Endothelial cell of umbilical vein (primary cell): Measurements from ENCODE around the gene UBXN11. TPM values are rescaled to one million over a fixed set of nuclear protein-coding genes. Genes with fewer than 3 reads are reported as not detected.

Source experiments
- BruUV-seq: library from RNA; stranded (reverse); fragments of 400-500 nt; replicated peaks from 2 replicates; lab custom pipeline; 2021; lab: Mats Ljungman, UMichigan
- CTCF ChIA-PET: fragments of 300-600, 350-600 bp; sonication (Branson Sonifier 250); formaldehyde crosslinking; loops from one replicate; lab custom pipeline; 2021; ENCODE audit warnings: antibody characterized with exemption, inconsistent platforms; lab: Charles Lee
- POLR2A ChIA-PET: fragments of 300-600, 350-600 bp; sonication (Branson Sonifier 250); formaldehyde crosslinking; loops from one replicate; lab custom pipeline; 2021; ENCODE audit warnings: antibody characterized with exemption, inconsistent platforms; lab: Charles Lee
- DNase-seq: peaks from one replicate; pipeline ENCODE4 v3.0.0-alpha.2; 2011; ENCODE audit warnings: low read depth, low spot score
- FAIRE-seq: peaks from 2 replicates; lab custom pipeline; 2011; peaks lifted over from hg19 to GRCh38; lab: Jason Lieb, UNC
- H2AFZ ChIP-seq: 2 replicates; pipeline ENCODE4 v1.6.0; 2012; ENCODE audit warnings: low read depth, low read length, control low read depth, inconsistent platforms
- H3K27ac ChIP-seq: 2 replicates; pipeline ENCODE4 v1.5.1; 2011; ENCODE audit warnings: low read depth, mild to moderate bottlenecking, control low read depth, low read length, moderate library complexity; ENCODE audit not compliant: insufficient read depth
- H3K27me3 ChIP-seq, 2 experiments: 2 replicates each; pipeline versions ENCODE4 v1.6.0 to v1.6.1; 2011; ENCODE audit warnings: low read length in 2 of 2, mixed read lengths in 1 of 2; ENCODE audit not compliant: control insufficient read depth in 2 of 2, insufficient read depth in 2 of 2
- H3K36me3 ChIP-seq, 2 experiments: 2 replicates in 1 of 2; 3 replicates in 1 of 2; pipeline ENCODE4 v1.5.1; 2011; ENCODE audit warnings: low read length in 2 of 2, mild to moderate bottlenecking in 1 of 2, moderate library complexity in 1 of 2; ENCODE audit not compliant: control insufficient read depth in 2 of 2, insufficient read depth in 2 of 2; ENCODE audit errors: extremely low read depth in 1 of 2
- H3K4me1 ChIP-seq: 3 replicates; pipeline ENCODE4 v1.5.1; 2011; ENCODE audit warnings: mild to moderate bottlenecking, low read length; ENCODE audit not compliant: control insufficient read depth, insufficient read depth; ENCODE audit errors: extremely low read depth
- H3K4me2 ChIP-seq: 2 replicates; pipeline ENCODE4 v1.6.1; 2011; ENCODE audit warnings: low read length, control low read depth, mixed read lengths; ENCODE audit not compliant: insufficient read depth
- H3K4me3 ChIP-seq, 3 experiments: fragments of 200-600 bp in 1 of 3; sonication (generic), shearing (Covaris generic) in 1 of 3; replicated peaks in 1 of 3; 2 replicates each; pipeline ENCODE4 v1.5.1; 2011 to 2016; ENCODE audit warnings: control low read depth in 3 of 3, low read length in 3 of 3, mild to moderate bottlenecking in 2 of 3, inconsistent platforms in 1 of 3, low read depth in 1 of 3, moderate library complexity in 1 of 3; ENCODE audit not compliant: insufficient read depth in 1 of 3
- H3K79me2 ChIP-seq: 2 replicates; pipeline ENCODE4 v1.6.0; 2012; ENCODE audit warnings: low read length, inconsistent platforms; ENCODE audit not compliant: control insufficient read depth, insufficient read depth
- H3K9ac ChIP-seq: replicated peaks from 2 replicates; pipeline ENCODE3; 2011; ENCODE audit warnings: low read length, control low read depth; ENCODE audit not compliant: insufficient read depth; ENCODE audit errors: extremely low read depth
- H3K9me1 ChIP-seq: replicated peaks from 3 replicates; pipeline ENCODE4 v1.6.0; 2011; ENCODE audit warnings: mild to moderate bottlenecking, low read length; ENCODE audit not compliant: control insufficient read depth, insufficient read depth; ENCODE audit errors: extremely low read depth
- H3K9me3 ChIP-seq: replicated peaks from 2 replicates; pipeline ENCODE4 v1.5.1; 2012; ENCODE audit warnings: low read length, inconsistent platforms; ENCODE audit not compliant: control insufficient read depth, insufficient read depth
- H4K20me1 ChIP-seq: replicated peaks from 2 replicates; pipeline ENCODE3; 2011; ENCODE audit warnings: mild to moderate bottlenecking, low read length; ENCODE audit not compliant: control insufficient read depth, insufficient read depth; ENCODE audit errors: extremely low read depth
- EZH2 ChIP-seq: IDR thresholded peaks from 2 replicates; pipeline ENCODE4 v1.6.1; 2012; ENCODE audit warnings: borderline replicate concordance, low read depth, mild to moderate bottlenecking, moderate library complexity, low read length, inconsistent platforms; ENCODE audit not compliant: severe bottlenecking
- FOS ChIP-seq: IDR thresholded peaks from 2 replicates; pipeline ENCODE4 v1.6.1; 2011; ENCODE audit warnings: mild to moderate bottlenecking, low read length, moderate library complexity, borderline replicate concordance; ENCODE audit not compliant: insufficient read depth
- GATA2 ChIP-seq: IDR thresholded peaks from 2 replicates; pipeline ENCODE4 v1.7.0; 2011; ENCODE audit warnings: low read depth, mild to moderate bottlenecking, moderate library complexity, mixed read lengths, low read length; ENCODE audit not compliant: insufficient read length, insufficient read depth
- JUN ChIP-seq: IDR thresholded peaks from 2 replicates; pipeline ENCODE4 v1.6.1; 2011; ENCODE audit warnings: borderline replicate concordance, low read depth; ENCODE audit not compliant: insufficient read length, insufficient read depth
- MYC ChIP-seq: IDR thresholded peaks from one replicate; pipeline ENCODE4 v1.6.1; 2011; ENCODE audit warnings: mild to moderate bottlenecking, low read depth, low read length
- POLR2A ChIP-seq: IDR thresholded peaks from 2 replicates; pipeline ENCODE4 v1.6.1; 2012; ENCODE audit warnings: low read depth, mild to moderate bottlenecking, control low read depth, low read length
- POLR2AphosphoS5 ChIP-seq: IDR thresholded peaks from 2 replicates; pipeline ENCODE4 v1.6.1; 2012; ENCODE audit warnings: low read depth, mild to moderate bottlenecking, control low read depth, low read length, moderate library complexity; ENCODE audit not compliant: insufficient read depth
- dilution Hi-C: fragments of 300-500 bp; cut with MboI; formaldehyde crosslinking; loops from one replicate; pipeline ENCODE4 v1.15.0; 2019; ENCODE audit warnings: low sequenced_read_pairs; ENCODE audit not compliant: extremely low pct_ligation_motif_present
- intact Hi-C: fragments of 100-400 bp; cut with micrococcal nuclease; formaldehyde crosslinking; loops from one replicate; pipeline ENCODE4 v1.10.0; 2022
- polyA plus RNA-seq, 4 experiments: library from polyadenylated mRNA; depleted of rRNA in 3 of 4; stranded (reverse) in 3 of 4; unstranded in 1 of 4; fragments of >200 nt; gene quantifications; 2 replicates each; pipeline versions ENCODE4 v1.2.1 to v1.2.3, GENCODE V29; 2011 to 2012; ENCODE audit warnings: missing spikeins in 1 of 4
- total RNA-seq: library from RNA; stranded (reverse); gene quantifications from 2 replicates; pipeline ENCODE4 v1.2.3, GENCODE V29; 2021
- TF ChIP-seq, protein P1 (sequence below): IDR thresholded peaks from 2 replicates; pipeline ENCODE4 v1.6.1; 2011; ENCODE audit not compliant: insufficient read depth, insufficient read length
- TF ChIP-seq, protein P2 (sequence below), 2 donors: IDR thresholded peaks; 1 replicate in 1 of 2; 2 replicates in 1 of 2; pipeline ENCODE4 v1.5.1; 2011; ENCODE audit warnings: low read length in 2 of 2, mild to moderate bottlenecking in 2 of 2, moderate library complexity in 2 of 2, control low read depth in 1 of 2, inconsistent platforms in 1 of 2, low read depth in 1 of 2; ENCODE audit not compliant: insufficient read depth in 1 of 2; ENCODE audit errors: extremely low read depth in 1 of 2

The UBXN11 gene
- total and polyA plus RNA-seq, 2 donors (not counting 3 experiments of a cell fraction or from before 2014, with no cell fraction given), result 14.8 to 15.6 TPM

DNA sequence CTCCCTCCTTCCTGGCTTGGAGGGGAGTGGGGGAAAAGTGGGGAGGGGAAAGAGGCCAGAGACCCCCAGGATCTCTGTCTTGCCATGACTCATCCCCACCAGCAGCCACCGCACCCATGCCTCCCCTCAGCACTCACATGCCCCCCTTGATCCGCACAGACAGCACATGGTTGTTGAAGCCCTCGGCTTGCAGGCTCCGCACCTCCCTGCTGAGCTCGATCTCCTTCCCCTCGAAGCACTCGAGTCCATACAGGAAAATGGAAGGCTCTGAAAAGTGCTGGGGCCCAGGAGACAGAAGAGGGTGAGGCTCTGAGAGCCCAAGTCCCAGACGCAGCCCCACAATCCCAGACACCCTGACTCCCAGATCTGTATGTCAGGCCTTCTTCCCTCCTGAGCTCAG, 22.2 kb upstream of the UBXN11 start:
- Histone ChIP-seq H3K27ac (no peak overlapping the region), H3K4me3 (no peak overlapping the region), H3K36me3 (no peaks in the 10 kb centered on the region), H4K20me1 (no peaks in the 10 kb centered on the region), H3K27me3 (no peaks in the 10 kb centered on the region), H3K4me1 (no peaks in the 10 kb centered on the region), H3K9ac (no peak overlapping the region), H3K9me1 (no peaks in the 10 kb centered on the region), H3K79me2 (no peaks in the 10 kb centered on the region), H2AFZ (no peak overlapping the region), H3K4me2 (no peak overlapping the region), H3K9me3 (no peaks in the 10 kb centered on the region)
- dilution Hi-C loops, result no loop called here
- no peak for FAIRE-seq
- TF ChIP-seq, protein P1, sequence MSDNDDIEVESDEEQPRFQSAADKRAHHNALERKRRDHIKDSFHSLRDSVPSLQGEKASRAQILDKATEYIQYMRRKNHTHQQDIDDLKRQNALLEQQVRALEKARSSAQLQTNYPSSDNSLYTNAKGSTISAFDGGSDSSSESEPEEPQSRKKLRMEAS, result no peak
- TF ChIP-seq FOS (no peak), POLR2A (no peak), JUN (no peak), MYC (no peak), GATA2 (no peak), EZH2 (no peak), POLR2AphosphoS5 (no peak)
- TF ChIP-seq, protein P2, sequence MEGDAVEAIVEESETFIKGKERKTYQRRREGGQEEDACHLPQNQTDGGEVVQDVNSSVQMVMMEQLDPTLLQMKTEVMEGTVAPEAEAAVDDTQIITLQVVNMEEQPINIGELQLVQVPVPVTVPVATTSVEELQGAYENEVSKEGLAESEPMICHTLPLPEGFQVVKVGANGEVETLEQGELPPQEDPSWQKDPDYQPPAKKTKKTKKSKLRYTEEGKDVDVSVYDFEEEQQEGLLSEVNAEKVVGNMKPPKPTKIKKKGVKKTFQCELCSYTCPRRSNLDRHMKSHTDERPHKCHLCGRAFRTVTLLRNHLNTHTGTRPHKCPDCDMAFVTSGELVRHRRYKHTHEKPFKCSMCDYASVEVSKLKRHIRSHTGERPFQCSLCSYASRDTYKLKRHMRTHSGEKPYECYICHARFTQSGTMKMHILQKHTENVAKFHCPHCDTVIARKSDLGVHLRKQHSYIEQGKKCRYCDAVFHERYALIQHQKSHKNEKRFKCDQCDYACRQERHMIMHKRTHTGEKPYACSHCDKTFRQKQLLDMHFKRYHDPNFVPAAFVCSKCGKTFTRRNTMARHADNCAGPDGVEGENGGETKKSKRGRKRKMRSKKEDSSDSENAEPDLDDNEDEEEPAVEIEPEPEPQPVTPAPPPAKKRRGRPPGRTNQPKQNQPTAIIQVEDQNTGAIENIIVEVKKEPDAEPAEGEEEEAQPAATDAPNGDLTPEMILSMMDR (IDR thresholded peaks at IDR 0.05; ENCODE audit: extremely low read depth in 1 of 2, insufficient read depth in 1 of 2, low read depth in 1 of 2, low read length in 2 of 2), result no peak
- POLR2A ChIA-PET, result no interaction called here
- BruUV-seq, result no TSS peak
- CTCF ChIA-PET, result interaction anchor here (1.0 to 1.7 kb wide), 3 partner anchors 10 to 89 kb away, joined by 3 to 6 read pairs (median 3); no protein-coding TSS in a partner anchor
- no peak for DNase-seq
- intact Hi-C loops, result no loop called here
